Hippocampal formation (tissue), 2 donors: Measurements from ENCODE around the gene RNF182.
"Not testable (repeated sequence)": the region's sequence is repeated elsewhere in the genome, so short reads cannot be mapped to it uniquely, and the experiment has no call there.

Experiments
- DNase-seq, 2 donors: peaks; one replicate each; lab custom pipeline; 2025; lab: John Stamatoyannopoulos, UW

RNF182 gene

DNA sequence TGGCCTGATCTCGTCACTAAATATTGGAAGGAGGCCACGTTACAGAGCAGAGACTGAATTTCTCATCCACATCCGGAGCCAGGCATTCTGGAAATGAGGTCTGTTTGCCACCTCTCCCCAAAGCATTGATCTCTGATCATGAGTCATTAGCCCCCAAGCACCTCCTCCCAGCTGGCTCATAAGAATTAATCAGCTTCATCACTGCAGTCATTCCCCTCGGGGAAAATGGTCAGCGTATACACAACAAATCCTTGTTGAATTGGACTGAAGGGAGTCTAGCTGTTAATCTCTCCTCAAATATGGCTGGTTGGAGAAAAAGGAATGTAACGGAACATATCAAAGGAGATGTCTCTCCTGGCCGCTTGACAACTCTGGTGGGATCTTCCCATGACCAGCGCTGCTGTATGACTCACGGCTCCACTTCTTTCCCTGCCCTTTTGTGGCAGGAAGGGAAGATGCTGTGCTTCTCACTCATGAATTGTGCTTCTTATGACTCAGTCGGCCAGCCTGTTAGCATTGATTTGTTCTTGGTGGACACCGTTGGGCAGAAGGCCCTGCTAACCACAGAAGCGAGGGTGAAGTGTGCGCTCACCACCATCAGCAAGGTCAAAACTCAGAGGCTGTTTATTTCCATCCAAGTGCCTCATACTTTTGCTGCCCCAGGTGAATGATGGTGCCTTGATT is 76.7 kb downstream of the RNF182 start:
- no peak for DNase-seq

DNA sequence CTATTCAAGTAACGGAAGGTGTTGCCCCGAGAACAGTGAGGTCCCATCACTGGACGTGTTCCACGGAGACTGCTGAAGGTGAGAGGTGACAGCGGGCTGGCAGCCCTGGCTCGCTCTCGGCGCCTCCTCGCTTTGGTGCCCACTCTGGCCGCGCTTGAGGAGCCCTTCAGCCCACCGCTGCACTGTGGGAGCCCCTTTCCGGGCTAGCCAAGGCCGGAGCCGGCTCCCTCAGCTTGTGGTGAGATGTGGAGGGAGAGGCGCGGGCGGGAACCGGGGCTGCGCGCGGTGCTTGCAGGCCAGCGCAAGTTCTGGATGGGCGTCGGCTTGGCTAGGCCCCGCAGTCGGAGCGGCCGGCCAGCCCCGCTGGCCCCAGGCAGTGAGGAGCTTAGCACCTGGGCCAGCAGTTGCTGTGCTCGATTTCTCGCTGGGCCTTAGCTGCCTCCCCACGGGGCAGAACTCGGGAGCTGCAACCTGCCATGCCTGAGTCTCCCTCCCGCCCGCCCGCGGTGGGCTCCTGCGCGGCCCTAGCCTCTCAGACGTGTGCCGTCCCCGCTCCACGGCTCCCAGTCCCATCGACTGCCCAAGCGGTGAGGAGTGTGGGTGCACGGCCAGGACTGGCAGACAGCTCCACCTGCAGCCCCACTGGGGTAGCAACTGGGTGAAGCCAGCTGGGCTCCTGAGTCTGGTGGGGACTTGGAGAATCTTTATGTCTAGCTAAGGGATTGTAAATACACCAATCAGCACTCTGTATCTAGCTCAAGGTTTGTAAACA is 77.6 kb downstream of the RNF182 start:
- DNase-seq = no peak

DNA sequence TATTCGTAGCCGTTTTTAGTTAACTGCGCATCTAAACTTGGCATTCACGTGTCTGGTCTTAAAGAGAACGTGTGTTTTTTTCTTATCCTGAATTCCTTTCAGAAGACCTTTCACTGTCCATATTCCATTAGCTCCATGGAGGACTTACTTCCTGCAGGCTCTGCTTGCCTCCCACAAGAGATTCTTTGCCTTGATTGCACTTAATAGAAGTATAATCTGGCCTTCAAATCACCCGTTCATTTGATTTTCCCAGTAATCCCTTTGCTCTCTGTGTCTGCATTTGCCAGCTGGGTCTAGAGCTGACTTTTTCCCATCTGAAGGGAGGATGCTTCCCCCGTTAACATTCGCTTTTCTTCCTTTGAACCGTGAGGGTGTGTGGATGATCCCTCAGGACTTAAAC is 79.5 kb downstream of the RNF182 start:
- no peak for DNase-seq

DNA sequence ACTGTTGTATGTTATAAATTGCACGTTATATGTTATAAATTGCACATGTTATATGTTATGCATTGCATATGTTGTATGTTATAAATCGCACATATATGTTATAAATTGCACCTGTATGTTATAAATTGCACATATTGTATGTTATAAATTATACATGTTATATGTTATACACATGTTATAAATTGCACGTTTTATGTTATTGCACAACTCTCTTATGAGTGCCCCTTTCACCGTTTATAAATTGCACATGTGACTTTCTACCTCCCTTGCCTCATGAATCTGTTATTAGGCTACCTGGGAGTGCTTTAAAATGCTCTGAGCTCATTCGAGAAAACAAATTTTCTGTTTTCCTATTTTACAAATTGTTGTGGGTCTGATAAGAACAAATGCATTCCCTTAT is 84.1 kb downstream of the RNF182 start:
- no peak for DNase-seq

DNA sequence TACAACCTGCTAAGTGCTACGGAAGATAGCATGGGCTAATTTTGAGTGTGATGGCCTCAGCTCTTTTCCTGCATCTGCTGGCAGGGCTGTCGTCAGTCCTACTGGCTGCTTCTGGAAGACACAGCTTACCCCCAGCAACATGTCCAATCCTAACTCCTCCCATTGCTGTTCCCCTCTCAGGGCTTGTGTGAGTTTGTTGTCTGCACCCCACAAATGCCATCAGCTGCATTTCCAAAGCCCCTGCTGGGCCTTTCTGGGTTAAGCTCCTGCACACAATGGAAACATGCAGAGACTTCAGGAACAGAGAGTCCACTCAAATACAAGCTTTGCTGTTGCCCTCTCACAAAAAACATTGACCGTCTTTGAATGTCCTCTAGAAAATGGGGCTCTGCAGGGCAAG is 84.7 kb downstream of the RNF182 start:
- no peak for DNase-seq

DNA sequence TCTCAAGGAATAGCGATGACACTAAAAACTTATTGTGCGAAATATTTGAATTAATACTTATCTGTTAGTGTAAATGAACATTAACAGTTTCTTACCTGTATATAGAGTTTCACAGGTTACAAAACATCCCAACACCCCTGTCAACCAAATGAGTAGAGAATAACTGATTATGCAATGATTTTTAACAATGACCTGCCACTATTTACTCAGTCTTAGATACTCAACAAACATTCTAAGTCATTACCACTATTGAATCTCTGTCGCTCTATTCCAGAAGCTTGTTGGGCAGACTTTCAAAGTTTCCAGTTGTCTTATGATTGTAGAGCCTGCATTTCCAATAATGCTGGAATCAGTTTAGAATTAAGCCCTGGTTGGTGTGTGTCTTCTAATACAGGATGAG is 85.5 kb downstream of the RNF182 start:
- no peak for DNase-seq

DNA sequence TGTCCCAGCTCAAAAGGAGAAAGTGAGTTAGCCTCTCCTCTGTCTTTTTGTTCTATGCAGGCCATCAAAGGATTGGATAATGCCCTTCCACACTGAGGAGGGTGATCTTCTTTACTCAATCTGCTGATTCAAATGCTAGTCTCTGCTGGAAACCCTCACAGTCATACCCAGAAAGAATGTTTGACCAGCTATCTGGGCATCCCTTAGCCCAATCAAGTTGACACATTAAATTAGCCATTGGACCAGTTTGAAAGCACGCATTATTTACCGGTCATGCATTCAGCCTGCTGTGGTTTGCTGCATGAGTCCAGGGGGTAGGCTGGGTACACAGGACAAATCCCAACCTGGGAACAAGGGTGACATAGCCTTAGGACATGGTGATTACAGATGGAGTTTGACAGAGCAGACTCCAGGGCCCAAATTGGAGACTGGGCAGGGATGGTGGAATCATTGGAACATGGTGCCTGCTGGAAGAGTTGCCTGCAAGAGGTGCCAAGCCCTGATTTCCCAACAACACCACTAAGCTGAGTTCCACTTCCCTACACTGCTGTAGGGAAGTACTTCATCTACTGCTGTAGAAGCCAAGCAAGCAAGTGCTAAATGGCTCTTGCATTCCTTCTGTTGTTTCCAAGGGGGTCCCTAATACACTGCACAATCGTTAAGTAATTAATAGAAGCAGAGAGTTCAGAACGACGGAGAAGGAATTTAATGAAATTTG is 87.7 kb downstream of the RNF182 start:
- DNase-seq = no peak

DNA sequence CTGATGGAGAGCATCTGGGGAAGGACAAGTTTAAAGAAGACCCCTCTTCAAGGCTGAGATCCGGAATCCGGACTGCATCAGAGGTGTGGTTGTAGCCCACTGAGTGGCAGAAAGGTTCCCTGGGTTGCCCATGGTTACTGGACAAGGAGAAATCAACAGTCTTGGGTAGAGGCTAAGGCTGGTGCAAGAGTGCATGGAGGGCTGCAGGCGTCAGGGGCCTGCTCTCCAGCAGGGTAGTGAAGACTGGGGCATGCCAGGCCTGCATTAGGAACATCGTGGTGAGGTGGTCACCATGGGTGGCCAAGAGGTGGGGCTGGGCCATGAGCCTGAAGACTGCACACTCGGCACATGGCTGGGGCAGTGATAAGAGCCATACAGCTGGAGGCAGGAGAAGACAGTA is 91.2 kb downstream of the RNF182 start:
- no peak for DNase-seq

DNA sequence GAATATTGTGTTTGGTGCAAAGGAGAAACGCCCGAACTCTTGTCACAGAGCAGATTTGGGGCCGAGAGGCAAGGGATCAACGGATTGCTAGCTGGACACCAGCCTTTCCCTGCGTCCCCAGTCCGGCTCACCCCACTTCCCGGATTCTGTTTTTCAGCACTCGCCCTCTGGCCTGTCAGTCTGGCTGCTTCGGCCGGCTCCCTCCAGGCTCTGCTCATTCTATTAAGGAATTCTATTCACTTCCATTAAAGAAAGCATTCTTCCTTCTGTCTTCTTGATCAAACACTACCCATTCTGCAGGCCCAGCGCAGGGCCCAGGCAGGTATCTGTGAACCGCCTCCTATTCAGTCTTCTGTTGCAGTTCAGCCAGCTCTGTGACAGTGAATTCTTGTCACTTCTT is 91.7 kb downstream of the RNF182 start:
- no peak for DNase-seq

DNA sequence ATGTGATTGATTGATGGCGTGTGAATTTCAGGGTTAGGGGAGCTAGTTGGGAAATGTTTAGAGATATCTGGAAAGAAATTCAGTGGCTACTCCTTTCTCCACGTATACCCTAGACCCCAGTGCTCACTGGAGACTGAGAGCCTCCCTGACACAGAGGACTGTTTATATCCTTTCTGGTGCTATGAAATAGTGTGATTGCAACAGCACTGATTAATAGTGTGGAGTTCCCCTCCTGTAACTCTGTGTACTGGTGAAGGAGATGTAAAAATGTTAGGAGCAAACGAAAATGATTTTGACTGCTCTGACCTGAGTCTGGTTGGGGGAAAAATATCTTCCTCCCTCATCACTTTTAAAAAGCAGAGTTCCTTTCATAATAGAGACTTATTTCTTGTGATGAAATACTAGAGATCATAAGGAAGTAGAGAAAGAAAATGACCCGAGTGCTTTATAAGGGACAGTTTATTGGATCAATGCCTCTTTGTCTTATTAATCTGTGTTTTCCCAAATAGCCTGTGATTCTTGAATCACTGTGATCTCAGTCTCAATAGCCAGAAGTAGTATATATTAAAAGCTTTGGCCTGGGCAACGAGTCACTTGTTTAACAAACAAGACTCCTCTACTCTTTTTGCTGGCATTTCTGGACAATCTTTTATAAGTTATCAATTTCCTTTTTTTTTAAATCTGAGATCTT is 92.3 kb downstream of the RNF182 start:
- no peak for DNase-seq

DNA sequence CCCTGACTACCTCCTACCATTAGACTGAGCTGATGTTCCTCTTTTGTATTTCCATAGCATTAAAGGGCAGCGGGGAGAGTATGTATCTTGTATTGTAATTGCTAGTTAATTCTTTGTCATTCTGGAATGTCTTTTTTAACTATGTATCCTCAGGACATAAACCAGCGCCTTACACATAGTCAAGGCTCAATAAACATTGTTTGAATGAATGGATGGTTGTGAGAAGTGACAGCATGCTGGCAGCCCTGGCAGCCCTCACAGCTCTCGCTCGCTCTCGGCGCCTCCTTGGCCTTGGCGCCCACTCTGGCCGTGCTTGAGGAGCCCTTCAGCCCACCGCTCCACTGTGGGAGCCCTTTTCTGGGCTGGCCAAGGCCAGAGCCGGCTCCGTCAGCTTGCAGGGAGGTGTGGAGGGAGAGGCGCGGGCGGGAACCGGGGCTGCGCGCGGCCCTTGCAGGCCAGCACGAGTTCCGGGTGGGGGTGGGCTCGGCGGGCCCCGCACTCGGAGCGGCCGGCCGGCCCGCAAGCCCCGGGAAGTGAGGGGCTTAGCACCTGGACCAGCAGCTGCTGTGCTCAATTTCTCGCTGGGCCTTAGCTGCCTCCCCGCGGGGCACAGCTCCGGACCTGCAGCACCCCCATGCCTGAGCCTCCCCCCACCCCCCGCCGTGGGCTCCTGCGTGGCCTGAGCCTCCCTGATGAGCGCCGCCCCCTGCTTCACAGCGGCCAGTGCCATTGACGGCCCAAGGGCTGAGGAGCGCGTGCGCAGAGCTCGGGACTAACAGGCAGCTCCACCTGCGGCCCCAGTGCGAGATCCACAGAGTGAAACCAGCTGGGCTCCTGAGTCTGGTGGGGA is 93.1 kb downstream of the RNF182 start:
- DNase-seq = no peak

DNA sequence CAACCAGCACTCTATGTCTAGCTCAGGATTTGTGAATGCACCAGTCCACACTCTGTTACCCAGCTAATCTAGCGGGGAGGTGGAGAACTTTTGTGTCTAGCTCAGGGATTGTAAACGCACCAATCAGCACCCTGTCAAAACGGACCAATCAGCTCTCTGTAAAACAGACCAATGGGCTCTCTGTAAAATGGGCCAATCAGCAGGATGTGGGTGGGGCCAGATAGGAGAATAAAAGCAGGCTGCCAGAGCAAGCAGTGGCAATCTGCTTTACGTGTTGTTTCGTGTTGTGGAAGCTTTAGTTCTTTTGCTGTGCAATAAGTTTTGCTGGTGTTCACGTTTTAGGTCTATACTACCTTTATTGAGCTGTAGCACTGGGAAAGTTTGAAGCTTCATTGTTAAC is 93.8 kb downstream of the RNF182 start:
- not testable (repeated sequence) for DNase-seq

DNA sequence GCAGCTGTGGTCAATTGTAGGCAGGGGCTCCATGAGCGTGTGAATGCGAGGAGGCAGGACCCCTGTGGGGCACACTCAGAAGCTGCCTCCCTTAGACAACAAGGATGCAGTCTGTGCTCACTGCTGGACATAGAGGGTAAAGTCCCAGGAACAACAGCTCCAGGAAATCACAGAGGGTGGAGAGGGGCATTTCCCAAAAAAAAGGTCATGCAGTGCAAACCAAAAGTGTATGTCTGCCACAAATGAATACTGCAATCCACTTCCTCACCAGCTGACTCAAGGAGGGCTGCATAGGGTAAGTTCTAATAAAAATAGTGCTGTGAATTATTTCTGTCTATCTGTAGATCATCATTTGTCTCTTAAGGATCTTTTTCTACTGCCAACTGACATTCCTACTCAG is 95.8 kb downstream of the RNF182 start:
- no peak for DNase-seq

DNA sequence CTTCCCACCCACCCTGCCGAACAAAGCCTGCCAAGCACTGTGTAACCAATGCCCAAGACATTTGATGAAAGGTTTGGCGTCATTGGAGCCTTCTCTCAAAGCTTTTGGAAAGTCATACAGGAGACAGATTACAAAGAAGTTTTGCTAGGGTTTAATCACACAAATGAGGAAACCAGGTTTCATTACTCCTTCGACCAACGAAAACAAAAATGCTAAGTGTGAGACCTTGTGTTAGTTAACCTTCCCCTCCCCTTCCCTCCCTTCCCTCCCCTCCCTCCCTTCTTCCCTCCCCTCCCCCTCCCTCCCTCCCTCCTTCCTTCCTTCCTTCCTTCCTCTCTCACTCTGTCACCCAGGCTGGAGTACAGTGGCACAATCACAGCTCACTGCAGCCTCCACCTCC is 96.7 kb downstream of the RNF182 start:
- DNase-seq = no peak

DNA sequence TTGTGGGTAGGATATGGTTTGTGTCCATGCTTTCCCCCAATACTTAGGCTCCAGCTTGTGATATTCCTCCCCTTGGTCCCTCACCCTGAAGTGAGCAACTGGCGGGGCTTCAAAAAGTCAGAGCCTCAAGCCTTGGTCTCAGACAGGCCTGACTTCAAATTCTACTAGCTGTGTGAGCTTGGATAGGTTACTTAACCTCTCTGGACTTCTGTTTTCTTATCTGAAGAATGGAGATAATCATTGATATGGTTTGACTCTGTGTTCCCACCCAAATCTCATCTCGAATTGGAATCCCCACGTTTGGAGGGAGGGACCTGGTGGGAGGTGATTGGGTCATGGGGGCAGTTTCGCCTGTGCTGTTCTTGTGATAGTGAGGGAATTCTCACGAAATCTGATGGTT is 97.9 kb downstream of the RNF182 start:
- DNase-seq = no peak

DNA sequence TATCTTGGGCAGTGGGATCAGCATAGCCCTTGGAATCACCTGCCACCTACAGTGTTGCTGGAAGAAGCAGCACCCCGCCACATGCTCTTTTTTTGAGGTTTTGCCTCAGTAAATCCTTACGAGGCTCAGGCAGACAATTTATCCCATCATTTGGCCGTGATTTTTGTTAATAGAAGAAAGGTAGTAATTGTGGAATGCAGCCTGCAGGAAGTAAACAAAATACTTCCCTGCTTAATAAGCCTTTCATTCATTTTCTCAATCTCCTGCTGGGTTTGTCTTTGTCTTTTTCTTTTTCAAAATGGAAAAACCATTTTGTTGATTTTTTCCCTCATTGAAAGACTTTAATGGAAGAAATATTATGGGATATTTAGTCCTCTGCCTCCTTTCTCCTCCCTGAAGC is 99.1 kb downstream of the RNF182 start:
- DNase-seq = no peak

DNA sequence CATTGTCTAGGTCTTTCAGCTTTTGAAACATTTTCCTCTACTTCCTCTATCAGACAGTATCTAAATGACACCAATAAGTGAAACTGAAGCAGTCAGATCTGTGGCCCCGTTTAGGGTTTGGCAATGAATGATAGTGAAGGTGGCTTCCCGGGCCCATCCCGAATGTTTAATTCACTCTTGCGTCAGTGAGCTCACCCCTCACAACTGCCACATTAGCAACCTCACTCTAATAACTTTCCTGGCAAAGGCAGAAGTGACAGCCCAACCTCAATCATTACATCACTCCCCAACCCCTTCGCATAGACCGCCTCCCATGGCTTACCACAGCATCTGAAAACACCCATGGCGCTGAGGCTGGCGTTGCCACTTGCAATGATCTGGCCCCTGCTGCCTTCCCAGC is 100.4 kb downstream of the RNF182 start:
- DNase-seq = no peak

DNA sequence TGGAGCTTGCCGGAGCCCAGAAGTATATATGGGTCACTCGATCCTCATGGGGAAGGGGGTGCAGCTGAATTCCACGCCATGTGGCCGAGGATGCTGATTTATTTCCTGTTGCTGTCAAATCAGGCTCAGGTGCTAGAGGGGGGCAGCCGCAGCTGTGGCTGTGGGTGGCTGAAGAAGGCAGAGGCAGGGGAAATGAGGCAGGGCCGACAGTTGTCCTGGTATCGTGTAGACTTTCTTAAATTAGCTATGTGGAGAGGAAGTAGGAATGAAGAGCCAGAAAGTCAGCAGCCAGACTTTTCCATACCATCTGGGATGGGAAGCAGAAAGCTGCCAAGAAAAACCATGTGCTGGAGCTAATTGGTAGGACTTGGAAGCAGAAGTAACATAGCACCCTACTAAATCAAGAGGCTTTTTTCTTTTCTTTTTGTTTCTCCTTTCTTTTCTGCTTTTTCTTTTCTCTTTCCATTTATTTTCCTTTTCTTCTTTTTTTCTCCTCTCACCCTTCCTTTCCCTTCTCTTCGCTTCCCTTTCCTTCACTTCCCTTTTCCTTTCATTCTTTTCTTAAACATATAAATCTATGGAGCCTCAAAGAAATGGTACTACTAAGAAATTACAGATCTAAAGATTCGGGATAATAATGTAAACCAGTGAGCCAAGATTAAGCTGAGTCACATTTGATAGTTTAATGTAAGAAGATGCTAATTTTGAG is 102.2 kb downstream of the RNF182 start:
- peak in 1 of 2 donors; percentile 55 for DNase-seq

DNA sequence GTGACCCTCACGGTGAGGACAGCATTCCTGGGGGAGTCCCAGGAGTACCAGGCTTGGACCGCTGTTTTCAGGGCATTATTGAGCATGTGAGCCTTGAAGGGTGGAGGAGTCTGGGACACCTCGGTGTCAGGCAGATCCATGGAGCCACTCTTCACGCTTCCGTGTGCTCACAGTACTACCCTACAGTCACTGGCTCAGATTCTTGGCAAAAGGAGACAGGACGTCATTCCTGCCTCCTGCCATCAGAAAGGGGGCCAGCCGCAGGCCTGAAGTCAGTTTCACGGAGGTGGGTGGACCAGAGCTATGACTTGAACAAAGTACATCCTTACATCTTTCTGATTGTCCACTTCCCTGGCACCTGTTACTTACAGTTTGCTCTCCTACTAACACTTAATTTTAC is 103.9 kb downstream of the RNF182 start:
- no peak for DNase-seq

DNA sequence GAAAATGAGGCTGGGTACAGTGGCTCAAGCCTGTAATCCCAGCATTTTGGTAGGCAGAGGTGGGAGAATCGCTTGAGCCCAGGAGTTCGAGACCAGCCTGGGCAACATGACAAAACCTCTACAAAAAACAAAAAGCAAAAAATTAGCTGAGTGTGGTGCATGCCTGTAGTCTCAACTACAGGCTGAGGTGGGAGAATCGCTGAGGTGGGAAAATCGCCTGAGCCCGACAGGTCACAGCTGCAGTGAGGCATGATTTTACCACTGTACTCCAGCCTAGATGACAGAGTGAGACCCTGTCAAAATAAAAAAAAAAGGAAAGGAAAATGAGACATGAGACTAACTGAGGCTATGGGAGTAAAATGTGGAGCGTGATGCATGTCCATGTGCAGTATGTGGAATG is 104.9 kb downstream of the RNF182 start:
- DNase-seq = no peak
